C4-2B (cell line): ENCODE results near the gene SLC13A4.

Experiments used
- ZFX ChIP-seq: fragments of 450-650 bp; IDR thresholded peaks from 2 replicates; pipeline ENCODE4 v1.6.1; 2017
- TF ChIP-seq, protein P1 (sequence below): fragments of 450-650 bp; conservative IDR thresholded peaks from 2 replicates; pipeline ENCODE4 v1.5.1; 2017; ENCODE audit warnings: mild to moderate bottlenecking

DNA sequence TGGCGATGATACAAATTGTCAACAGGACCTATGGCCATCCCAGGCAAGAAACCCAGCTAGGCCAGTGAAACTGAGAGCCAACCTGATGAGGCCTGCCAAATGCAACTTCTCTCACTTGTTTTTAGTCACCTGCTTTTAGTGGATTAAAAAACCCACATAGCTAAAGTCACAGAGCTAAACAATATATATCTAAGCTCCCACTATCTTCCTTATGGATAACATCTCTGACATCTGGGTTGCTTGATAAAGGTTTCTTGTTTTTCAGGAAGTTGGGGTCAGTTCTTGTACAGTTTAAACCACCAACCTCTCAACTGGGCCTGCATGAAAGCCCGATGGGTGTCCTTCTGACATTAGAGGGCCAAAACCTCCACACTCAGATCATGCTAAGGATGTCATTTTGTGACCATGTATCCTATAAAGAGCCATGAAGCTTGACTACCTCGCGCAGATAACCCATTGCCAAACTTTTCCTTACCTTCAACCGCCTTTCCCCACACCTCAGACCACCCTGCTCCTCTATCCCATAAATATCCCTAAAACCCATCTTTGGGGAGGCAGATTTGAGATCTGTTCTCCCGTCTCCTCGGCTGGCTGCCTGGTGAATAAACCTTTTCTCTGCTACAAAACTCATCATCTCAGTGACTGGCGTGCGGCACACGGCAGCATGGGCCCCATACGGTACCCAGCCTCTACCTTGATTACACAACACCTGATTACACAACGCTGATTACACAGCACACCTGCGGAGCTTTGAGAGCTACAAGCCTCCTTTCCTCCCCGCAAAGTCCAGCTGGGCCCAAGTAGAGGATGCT is 66.5 kb downstream of the SLC13A4 start:
- TF ChIP-seq, protein P1, sequence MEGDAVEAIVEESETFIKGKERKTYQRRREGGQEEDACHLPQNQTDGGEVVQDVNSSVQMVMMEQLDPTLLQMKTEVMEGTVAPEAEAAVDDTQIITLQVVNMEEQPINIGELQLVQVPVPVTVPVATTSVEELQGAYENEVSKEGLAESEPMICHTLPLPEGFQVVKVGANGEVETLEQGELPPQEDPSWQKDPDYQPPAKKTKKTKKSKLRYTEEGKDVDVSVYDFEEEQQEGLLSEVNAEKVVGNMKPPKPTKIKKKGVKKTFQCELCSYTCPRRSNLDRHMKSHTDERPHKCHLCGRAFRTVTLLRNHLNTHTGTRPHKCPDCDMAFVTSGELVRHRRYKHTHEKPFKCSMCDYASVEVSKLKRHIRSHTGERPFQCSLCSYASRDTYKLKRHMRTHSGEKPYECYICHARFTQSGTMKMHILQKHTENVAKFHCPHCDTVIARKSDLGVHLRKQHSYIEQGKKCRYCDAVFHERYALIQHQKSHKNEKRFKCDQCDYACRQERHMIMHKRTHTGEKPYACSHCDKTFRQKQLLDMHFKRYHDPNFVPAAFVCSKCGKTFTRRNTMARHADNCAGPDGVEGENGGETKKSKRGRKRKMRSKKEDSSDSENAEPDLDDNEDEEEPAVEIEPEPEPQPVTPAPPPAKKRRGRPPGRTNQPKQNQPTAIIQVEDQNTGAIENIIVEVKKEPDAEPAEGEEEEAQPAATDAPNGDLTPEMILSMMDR = no peak
- TF ChIP-seq ZFX = no peak
